GM21423 (cell line): ENCODE measurements around the gene CDK17.
"Not testable (repeated sequence)": the region's sequence is repeated elsewhere in the genome, so short reads cannot be mapped to it uniquely, and the experiment has no call there.

Experiments used
- ATAC-seq: cut with Tn5 transposase; IDR thresholded peaks from one replicate; pipeline ENCODE4 v1.9.1; 2021; ENCODE audit warnings: mild to moderate bottlenecking, moderate library complexity; ENCODE audit not compliant: unreplicated experiment

CDK17 gene

GRCh38 chr12:96323906-96324305 lies 76.3 kb downstream of the CDK17 start:
- ATAC-seq = no peak

- ATAC-seq = no peak
These were observed 77.5 kb downstream of the CDK17 start for GRCh38 chr12:96322720-96323119.

- ATAC-seq = no peak
These were observed 78.3 kb downstream of the CDK17 start for GRCh38 chr12:96321941-96322340.

- not testable (repeated sequence) for ATAC-seq
These were observed 82.4 kb downstream of the CDK17 start for GRCh38 chr12:96317801-96318200.

- not testable (repeated sequence) for ATAC-seq
These were observed 84.3 kb downstream of the CDK17 start for GRCh38 chr12:96315741-96316481.

GRCh38 chr12:96314723-96315122 lies 85.5 kb downstream of the CDK17 start:
- ATAC-seq = no peak

- ATAC-seq = no peak
These were observed 86.6 kb downstream of the CDK17 start for GRCh38 chr12:96313606-96314005.

- no peak for ATAC-seq
These were observed 89.0 kb downstream of the CDK17 start for GRCh38 chr12:96311191-96311590.

GRCh38 chr12:96310067-96310466 lies 90.2 kb downstream of the CDK17 start:
- ATAC-seq = no peak

GRCh38 chr12:96308881-96309280 lies 91.4 kb downstream of the CDK17 start:
- no peak for ATAC-seq

GRCh38 chr12:96305665-96306064 lies 94.6 kb downstream of the CDK17 start:
- ATAC-seq = no peak

GRCh38 chr12:96303653-96304052 lies 96.6 kb downstream of the CDK17 start:
- no peak for ATAC-seq

GRCh38 chr12:96302687-96303310 lies 97.4 kb downstream of the CDK17 start:
- no peak for ATAC-seq

- no peak for ATAC-seq
These were observed 98.5 kb downstream of the CDK17 start for GRCh38 chr12:96301732-96302131.

GRCh38 chr12:96300064-96300463 lies 100.2 kb downstream of the CDK17 start:
- ATAC-seq = no peak

GRCh38 chr12:96297504-96297903 lies 102.7 kb downstream of the CDK17 start:
- no peak for ATAC-seq

- ATAC-seq = no peak
These were observed 104.6 kb downstream of the CDK17 start for GRCh38 chr12:96295532-96296160.

- no peak for ATAC-seq
These were observed 105.4 kb downstream of the CDK17 start for GRCh38 chr12:96294831-96295230.

- ATAC-seq = no peak
These were observed 107.1 kb downstream of the CDK17 start for GRCh38 chr12:96293093-96293492.

GRCh38 chr12:96289067-96289466 lies 111.2 kb downstream of the CDK17 start:
- no peak for ATAC-seq

GRCh38 chr12:96285158-96285557 lies 115.1 kb downstream of the CDK17 start:
- ATAC-seq = no peak

GRCh38 chr12:96274331-96274730 lies 125.9 kb downstream of the CDK17 start:
- no peak for ATAC-seq
